CD4-positive, CD25-positive, alpha-beta regulatory T cell (primary cell): ENCODE results near the gene SLC9A3. TPM values are rescaled to one million over a fixed set of nuclear protein-coding genes. Genes with fewer than 3 reads are reported as not detected.

Source experiments
- ATAC-seq, 2 donors: fragments of 150-1000 bp; cut with Tn5 transposase; one replicate each; pipeline ENCODE4 v1.10.0; 2021; ENCODE audit warnings: low read depth in 2 of 2, moderate number of reproducible peaks in 2 of 2, moderate library complexity in 1 of 2
- DNase-seq, 3 donors: peaks; one replicate each; pipeline versions ENCODE4 v3.0.0 to v3.0.0-alpha.2; 2012 to 2022; ENCODE audit warnings: mixed read lengths in 1 of 3
- H3K27ac ChIP-seq: one replicate; pipeline ENCODE4 v1.7.0; 2013; ENCODE audit warnings: mild to moderate bottlenecking, low read length; ENCODE audit not compliant: insufficient read depth, poor library complexity, severe bottlenecking
- H3K27me3 ChIP-seq: one replicate; pipeline ENCODE4 v1.7.0; 2013; ENCODE audit warnings: low read length; ENCODE audit not compliant: control insufficient read depth, insufficient read depth
- H3K36me3 ChIP-seq: one replicate; pipeline ENCODE4 v1.7.0; 2013; ENCODE audit warnings: mild to moderate bottlenecking, low read length, moderate library complexity; ENCODE audit not compliant: control insufficient read depth, insufficient read depth
- H3K4me1 ChIP-seq: 2 replicates; pipeline ENCODE4 v1.7.0; 2013; ENCODE audit warnings: mild to moderate bottlenecking, low read length; ENCODE audit not compliant: insufficient read depth, control insufficient read depth, poor library complexity, severe bottlenecking
- H3K4me3 ChIP-seq: one replicate; pipeline ENCODE4 v1.7.0; 2013; ENCODE audit warnings: low read depth, mild to moderate bottlenecking, low read length, moderate library complexity
- H3K9me3 ChIP-seq, 2 experiments: 1 replicate in 1 of 2; 2 replicates in 1 of 2; pipeline ENCODE4 v1.7.0; 2013; ENCODE audit warnings: low read length in 2 of 2, mild to moderate bottlenecking in 1 of 2, moderate library complexity in 1 of 2; ENCODE audit not compliant: control insufficient read depth in 2 of 2
- H3K27ac Mint-ChIP-seq, 3 donors: one replicate each; pipeline ENCODE4 v1.8.0; 2020 to 2022; ENCODE audit warnings: mild to moderate bottlenecking in 3 of 3, mixed read lengths in 3 of 3, moderate library complexity in 2 of 3
- H3K27me3 Mint-ChIP-seq: one replicate; pipeline ENCODE4 v1.8.0; 2022; ENCODE audit warnings: mild to moderate bottlenecking, mixed read lengths
- H3K36me3 Mint-ChIP-seq: one replicate; pipeline ENCODE4 v1.8.0; 2020; ENCODE audit warnings: mixed read lengths
- H3K4me1 Mint-ChIP-seq, 4 donors: one replicate each; pipeline ENCODE4 v1.8.0; 2020 to 2022; ENCODE audit warnings: mixed read lengths in 4 of 4, mild to moderate bottlenecking in 1 of 4
- H3K4me3 Mint-ChIP-seq, 4 donors: one replicate each; pipeline ENCODE4 v1.8.0; 2020 to 2022; ENCODE audit warnings: mild to moderate bottlenecking in 4 of 4, mixed read lengths in 4 of 4, moderate library complexity in 3 of 4
- H3K9me3 Mint-ChIP-seq, 7 donors: one replicate each; pipeline ENCODE4 v1.8.0; 2020 to 2022; ENCODE audit warnings: mixed read lengths in 7 of 7, mild to moderate bottlenecking in 3 of 7, moderate library complexity in 2 of 7
- polyA plus RNA-seq, 4 donors: library from polyadenylated mRNA; unstranded; fragments of 300-500 nt; fragmentation: Illumina TruSeq; gene quantifications; one replicate each; pipeline ENCODE4 v1.2.3, GENCODE V29; 2021
- total RNA-seq: library from RNA; stranded (reverse); gene quantifications from one replicate; pipeline ENCODE4 v1.2.3, GENCODE V29; 2022

SLC9A3 gene
- total and polyA plus RNA-seq, 5 donors from 2014 or later = 2.0 to 3.1 (median 2.8) TPM

DNA sequence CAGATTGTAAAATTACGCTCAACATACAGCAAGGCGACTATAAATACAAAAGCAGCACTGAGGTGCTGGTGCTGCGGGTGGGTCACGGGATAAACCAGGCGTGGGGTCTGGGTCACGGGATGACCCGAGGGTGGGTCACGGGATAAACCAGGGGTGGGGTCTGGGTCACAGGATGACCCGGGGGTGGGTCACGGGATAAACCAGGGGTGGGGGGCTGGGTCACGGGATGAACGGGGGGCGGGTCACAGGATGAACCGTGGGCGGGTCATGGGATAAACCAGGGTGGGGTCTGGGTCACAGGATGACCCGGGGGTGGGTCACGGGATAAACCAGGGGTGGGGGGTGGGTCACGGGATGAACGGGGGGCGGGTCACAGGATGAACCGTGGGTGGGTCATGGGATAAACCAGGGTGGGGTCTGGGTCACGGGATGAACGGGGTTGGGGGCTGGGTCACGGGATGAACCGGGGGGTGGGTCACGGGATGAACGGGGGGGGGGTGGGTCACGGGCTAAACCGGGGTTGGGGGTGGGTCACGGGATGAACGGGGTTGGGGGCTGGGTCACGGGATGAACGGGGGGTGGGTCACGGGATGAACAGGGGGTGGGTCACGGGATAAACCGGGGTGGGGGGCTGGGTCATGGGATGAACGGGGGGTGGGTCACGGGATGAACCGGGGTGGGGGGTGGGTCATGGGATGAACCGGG, 30.2 kb upstream of the SLC9A3 start:
- Histone ChIP-seq H3K4me3 (no peak overlapping the region), H3K9me3 (no peaks in the 10 kb centered on the region), H3K36me3 (no peaks in the 10 kb centered on the region), H3K27me3 (no peaks in the 10 kb centered on the region), H3K27ac (no peak overlapping the region), H3K4me1 (no peaks in the 10 kb centered on the region)
- no peak overlapping the region for H3K27ac Mint-ChIP-seq
- peaks cover 0 to 4% (median 1%) of the 10 kb centered on the region in 7 donors for H3K9me3 Mint-ChIP-seq
- H3K27me3 Mint-ChIP-seq = peaks cover 17% of the 10 kb centered on the region
- DNase-seq (peak in 1 of 3 donors; percentile 0), ATAC-seq (no peak)
- no peaks in the 10 kb centered on the region for H3K36me3 Mint-ChIP-seq
- no peak overlapping the region for H3K4me3 Mint-ChIP-seq
- no peaks in the 10 kb centered on the region for H3K4me1 Mint-ChIP-seq

DNA sequence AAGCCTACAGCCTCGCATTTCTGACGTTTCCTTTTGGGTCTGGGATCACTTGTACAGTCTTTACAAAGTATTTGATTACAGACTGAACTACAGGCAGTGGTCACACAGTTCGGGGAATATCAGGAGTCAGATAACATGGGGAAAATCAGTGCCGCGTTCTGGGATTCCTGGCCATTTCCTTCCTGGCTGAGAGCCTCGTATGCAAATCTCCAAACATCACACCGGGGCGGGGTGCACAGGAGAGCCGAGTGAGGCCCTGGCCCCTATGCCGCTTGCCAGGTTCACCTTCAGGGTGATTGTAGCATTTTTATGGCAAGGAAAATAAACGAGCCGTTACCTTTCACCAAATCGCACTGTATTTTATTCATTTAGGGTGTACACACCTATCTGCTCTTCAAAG, 29.6 kb upstream of the SLC9A3 start:
- Histone ChIP-seq H3K9me3 (no peaks in the 10 kb centered on the region), H3K27me3 (no peaks in the 10 kb centered on the region), H3K4me1 (no peaks in the 10 kb centered on the region), H3K36me3 (no peaks in the 10 kb centered on the region), H3K4me3 (no peak overlapping the region), H3K27ac (no peak overlapping the region)
- peaks cover 0 to 4% (median 1%) of the 10 kb centered on the region in 7 donors for H3K9me3 Mint-ChIP-seq
- H3K36me3 Mint-ChIP-seq = no peaks in the 10 kb centered on the region
- no peak overlapping the region for H3K4me3 Mint-ChIP-seq
- DNase-seq (peak; percentile 1 to 13 (median 13)), ATAC-seq (no peak)
- no peak overlapping the region for H3K27ac Mint-ChIP-seq
- no peaks in the 10 kb centered on the region for H3K4me1 Mint-ChIP-seq
- H3K27me3 Mint-ChIP-seq = peaks cover 21% of the 10 kb centered on the region

DNA sequence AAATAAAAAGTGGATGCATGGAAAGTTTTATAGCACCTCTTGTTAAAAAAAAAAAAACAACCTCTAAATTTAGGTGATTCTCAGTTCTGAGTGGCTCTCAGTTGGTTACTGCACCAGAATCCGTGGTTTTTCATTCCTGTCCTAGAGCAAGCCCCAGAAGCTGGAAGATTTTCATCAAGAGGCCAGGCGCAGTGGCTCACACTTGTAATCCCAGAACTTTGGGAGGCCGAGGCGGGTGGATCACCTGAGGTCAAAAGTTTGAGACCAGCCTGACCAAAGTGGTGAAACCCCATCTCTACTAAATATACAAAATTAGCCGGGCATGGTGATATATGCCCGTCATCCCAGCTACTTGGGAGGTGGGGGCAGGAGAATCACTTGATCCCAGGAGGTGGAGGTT, 27.2 kb upstream of the SLC9A3 start:
- ATAC-seq (no peak), DNase-seq (no peak)
- Mint-ChIP-seq H3K27me3 (peaks cover 21% of the 10 kb centered on the region), H3K9me3 (peaks cover 0 to 4% (median 0%) of the 10 kb centered on the region in 7 donors), H3K36me3 (no peaks in the 10 kb centered on the region), H3K4me3 (no peak overlapping the region), H3K4me1 (peaks cover 0 to 4% (median 0%) of the 10 kb centered on the region in 4 donors), H3K27ac (no peak overlapping the region)
- H3K4me1 ChIP-seq = no peaks in the 10 kb centered on the region
- no peak overlapping the region for H3K27ac ChIP-seq
- H3K4me3 ChIP-seq = no peak overlapping the region
- H3K27me3 ChIP-seq = no peaks in the 10 kb centered on the region
- H3K36me3 ChIP-seq = no peaks in the 10 kb centered on the region
- no peaks in the 10 kb centered on the region for H3K9me3 ChIP-seq

DNA sequence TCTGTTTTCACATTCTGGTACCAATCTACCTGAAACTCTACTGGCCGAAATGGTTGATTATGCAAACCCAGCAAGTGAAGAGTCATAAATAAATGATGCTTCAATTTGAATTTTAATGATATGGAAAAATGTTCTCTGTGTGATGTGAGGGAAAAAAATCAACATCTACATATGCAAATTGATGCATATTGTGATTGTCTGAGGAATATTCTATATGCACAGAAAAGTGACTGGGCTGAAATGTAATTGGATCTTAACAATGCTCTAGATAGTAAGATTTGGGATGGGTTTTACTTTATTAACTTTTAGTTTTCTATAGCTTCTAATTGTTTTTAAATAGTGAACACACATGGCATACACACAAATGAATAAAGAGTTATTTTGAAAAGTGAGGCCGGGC, 25.0 kb upstream of the SLC9A3 start:
- no peak overlapping the region for H3K27ac ChIP-seq
- ATAC-seq (no peak), DNase-seq (no peak)
- Mint-ChIP-seq H3K36me3 (no peaks in the 10 kb centered on the region), H3K4me3 (no peak overlapping the region), H3K9me3 (peaks cover 0 to 4% (median 0%) of the 10 kb centered on the region in 7 donors), H3K4me1 (peaks cover 0 to 7% (median 0%) of the 10 kb centered on the region in 4 donors), H3K27ac (no peak overlapping the region), H3K27me3 (peaks cover 16% of the 10 kb centered on the region)
- no peaks in the 10 kb centered on the region for H3K9me3 ChIP-seq
- H3K27me3 ChIP-seq = no peaks in the 10 kb centered on the region
- no peaks in the 10 kb centered on the region for H3K36me3 ChIP-seq
- peaks cover 4% of the 10 kb centered on the region for H3K4me1 ChIP-seq
- no peak overlapping the region for H3K4me3 ChIP-seq

DNA sequence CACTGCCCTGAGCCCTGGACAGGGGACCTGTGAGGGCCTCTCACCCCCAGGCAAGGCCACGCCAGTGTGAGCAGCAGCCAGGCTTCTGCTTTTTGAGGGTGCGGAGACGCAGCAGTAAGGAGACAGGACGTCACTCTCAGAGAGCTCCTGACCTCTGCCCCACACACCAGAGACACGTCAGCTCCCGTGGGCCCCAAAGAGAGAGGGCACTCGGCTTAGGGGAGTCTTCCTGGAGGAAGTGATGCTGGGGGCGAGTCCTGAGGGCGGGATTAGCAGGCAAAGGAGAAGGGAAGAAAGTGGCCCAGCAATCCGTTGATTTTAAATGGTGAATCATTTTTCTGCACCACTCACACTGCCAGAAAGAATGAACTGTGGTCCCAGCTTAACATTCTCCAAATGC, 24.0 kb upstream of the SLC9A3 start:
- Histone ChIP-seq H3K4me3 (no peak overlapping the region), H3K9me3 (no peaks in the 10 kb centered on the region), H3K27me3 (no peaks in the 10 kb centered on the region), H3K36me3 (no peaks in the 10 kb centered on the region), H3K27ac (no peak overlapping the region), H3K4me1 (peaks cover 14% of the 10 kb centered on the region)
- H3K27me3 Mint-ChIP-seq = peaks cover 16% of the 10 kb centered on the region
- H3K36me3 Mint-ChIP-seq = no peaks in the 10 kb centered on the region
- DNase-seq (no peak), ATAC-seq (no peak)
- peaks cover 0 to 4% (median 0%) of the 10 kb centered on the region in 7 donors for H3K9me3 Mint-ChIP-seq
- H3K4me3 Mint-ChIP-seq = peak overlapping the region in 1 of 4 donors; percentile 52
- peaks cover 0 to 16% (median 5%) of the 10 kb centered on the region in 4 donors for H3K4me1 Mint-ChIP-seq
- no peak overlapping the region for H3K27ac Mint-ChIP-seq

DNA sequence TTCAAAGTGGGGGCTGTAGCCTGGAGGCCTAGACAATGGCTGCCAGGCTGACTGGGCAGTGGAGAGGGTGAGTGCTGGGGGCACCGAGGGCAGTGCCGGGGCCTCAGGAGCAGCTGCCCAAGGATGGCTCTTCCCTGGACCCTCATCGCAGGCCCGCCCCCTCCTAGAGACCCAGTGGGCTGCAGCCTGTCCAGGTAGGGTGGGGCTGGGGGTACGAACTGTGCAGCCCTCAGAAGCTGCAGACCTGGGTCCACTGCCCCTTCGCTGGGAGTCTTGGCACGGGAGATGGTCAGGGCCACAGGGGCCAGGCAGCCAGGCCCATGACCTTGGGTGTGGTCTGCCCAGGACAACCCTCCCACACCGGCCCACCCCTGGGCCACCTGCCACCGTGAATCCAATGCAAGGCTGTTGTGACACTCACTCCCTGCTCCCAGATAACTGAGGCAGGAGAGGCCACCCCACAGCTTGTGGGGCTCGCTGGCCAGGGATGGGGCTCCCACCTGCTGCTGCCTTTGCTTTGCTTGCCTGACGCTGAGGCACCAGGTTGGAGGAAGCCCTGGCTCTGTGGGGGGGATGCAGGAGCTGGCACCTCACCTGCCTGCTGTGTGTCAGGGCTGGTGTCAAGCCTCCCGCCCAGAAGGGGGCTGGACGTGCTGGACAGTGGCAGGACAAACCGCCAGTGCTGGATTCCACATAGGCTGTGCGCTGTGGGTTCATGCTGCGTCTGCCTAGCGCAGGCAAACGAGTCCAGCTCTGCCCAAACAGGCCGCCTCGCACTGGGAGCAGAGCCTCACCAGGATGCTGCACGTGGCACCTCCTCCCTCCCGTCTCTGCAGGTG, 23.1 kb upstream of the SLC9A3 start:
- Mint-ChIP-seq H3K36me3 (no peaks in the 10 kb centered on the region), H3K27ac (no peak overlapping the region), H3K27me3 (peaks cover 16% of the 10 kb centered on the region), H3K4me1 (peaks cover 0 to 22% (median 6%) of the 10 kb centered on the region in 4 donors), H3K4me3 (no peak overlapping the region), H3K9me3 (peaks cover 0 to 4% (median 0%) of the 10 kb centered on the region in 7 donors)
- no peak overlapping the region for H3K4me3 ChIP-seq
- H3K27me3 ChIP-seq = no peaks in the 10 kb centered on the region
- H3K36me3 ChIP-seq = no peaks in the 10 kb centered on the region
- H3K27ac ChIP-seq = no peak overlapping the region
- peaks cover 15% of the 10 kb centered on the region for H3K4me1 ChIP-seq
- ATAC-seq = no peak
- no peaks in the 10 kb centered on the region for H3K9me3 ChIP-seq
- no peak for DNase-seq

DNA sequence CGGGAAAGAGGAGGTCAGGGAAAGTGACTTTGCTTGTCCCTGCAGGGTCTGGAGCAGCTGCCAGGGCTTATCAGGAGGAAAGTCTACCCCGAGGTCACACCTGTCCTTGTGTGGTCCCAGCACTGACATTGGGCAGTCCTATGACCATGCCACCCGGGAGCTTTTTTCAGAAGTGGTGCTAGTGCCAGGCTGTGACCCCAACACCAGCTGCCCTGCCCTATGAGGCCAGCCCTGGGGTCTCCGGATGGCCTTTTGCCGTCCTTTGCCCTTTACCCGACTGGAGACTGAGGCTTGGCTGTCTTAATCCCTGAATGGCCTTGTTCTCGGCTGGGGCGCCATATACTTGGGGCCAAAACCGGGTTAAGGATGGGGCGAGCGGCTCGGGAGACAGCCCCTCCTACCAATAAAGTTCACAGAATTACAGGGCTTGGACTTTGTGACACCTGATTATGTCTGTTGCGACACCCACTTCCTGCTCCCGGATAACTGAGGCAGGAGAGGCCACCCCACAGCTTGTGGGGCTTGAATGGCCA, 22.2 kb upstream of the SLC9A3 start:
- no peaks in the 10 kb centered on the region for H3K36me3 Mint-ChIP-seq
- H3K4me3 Mint-ChIP-seq = no peak overlapping the region
- DNase-seq (no peak), ATAC-seq (no peak)
- peaks cover 0 to 22% (median 6%) of the 10 kb centered on the region in 4 donors for H3K4me1 Mint-ChIP-seq
- peaks cover 15% of the 10 kb centered on the region for H3K4me1 ChIP-seq
- peaks cover 0 to 4% (median 0%) of the 10 kb centered on the region in 7 donors for H3K9me3 Mint-ChIP-seq
- no peaks in the 10 kb centered on the region for H3K9me3 ChIP-seq
- peaks cover 16% of the 10 kb centered on the region for H3K27me3 Mint-ChIP-seq
- no peaks in the 10 kb centered on the region for H3K36me3 ChIP-seq
- H3K27me3 ChIP-seq = no peaks in the 10 kb centered on the region
- H3K4me3 ChIP-seq = no peak overlapping the region
- no peak overlapping the region for H3K27ac ChIP-seq
- no peak overlapping the region for H3K27ac Mint-ChIP-seq
